NT2/D1 (cell line): Measurements from ENCODE around the gene TPM1.

Experiments
- YY1 ChIP-seq: IDR thresholded peaks from 2 replicates; pipeline ENCODE4 v1.6.1; 2011; ENCODE audit not compliant: insufficient read length, insufficient read depth
- ZNF274 ChIP-seq: IDR thresholded peaks from 2 replicates; pipeline ENCODE4 v1.6.1; 2011; ENCODE audit warnings: mild to moderate bottlenecking, low read depth, low read length

DNA sequence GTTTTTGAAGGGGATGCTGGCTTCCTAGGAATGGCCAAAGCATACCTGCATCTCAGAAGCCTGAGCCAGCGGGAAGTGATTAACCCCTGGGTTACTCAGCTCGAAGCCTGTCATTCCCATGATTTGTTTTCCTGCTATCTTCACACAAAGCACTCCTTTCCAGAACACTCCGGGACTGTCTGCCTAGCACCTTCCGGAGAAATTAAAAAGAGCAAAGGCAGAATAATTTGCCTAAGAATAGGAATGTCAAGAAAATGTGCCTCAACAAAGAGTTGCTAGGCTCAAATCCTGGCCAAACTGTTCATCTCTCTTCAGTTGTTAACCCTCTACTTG, 34.1 kb downstream of the TPM1 start:
- TF ChIP-seq YY1 (no peak), ZNF274 (no peak)
